OCI-LY3 (cell line): ENCODE data around the gene DCC.
"Not testable (repeated sequence)": the region's sequence is repeated elsewhere in the genome, so short reads cannot be mapped to it uniquely, and the experiment has no call there.

Experiments
- H2AFZ ChIP-seq: fragments of 200-600, 300-600 bp; shearing (Covaris generic); 2 replicates; pipeline ENCODE4 v1.6.0; 2014; ENCODE audit warnings: antibody characterized with exemption, low read depth, low read length
- H3K27ac ChIP-seq: fragments of 200-600, 300-600 bp; sonication (generic); 2 replicates; pipeline ENCODE4 v1.5.1; 2014; ENCODE audit warnings: mild to moderate bottlenecking, low read length, moderate library complexity, mixed read lengths
- H3K27me3 ChIP-seq: fragments of 200-600, 300-600 bp; sonication (generic); 2 replicates; pipeline ENCODE4 v1.6.1; 2014; ENCODE audit warnings: low read depth, low read length, mixed read lengths
- H3K36me3 ChIP-seq: fragments of 200-600, 300-600 bp; sonication (generic); replicated peaks from 2 replicates; pipeline ENCODE3; 2014; ENCODE audit warnings: low read depth, low read length, mixed read lengths
- H3K4me1 ChIP-seq: fragments of 300-600, 200-600 bp; sonication (generic); 2 replicates; pipeline ENCODE4 v1.6.1; 2014; ENCODE audit warnings: low read length, mixed read lengths
- H3K4me2 ChIP-seq: fragments of 200-600, 300-600 bp; sonication (generic); 2 replicates; pipeline ENCODE4 v1.6.1; 2014; ENCODE audit warnings: low read length, mixed read lengths
- H3K4me3 ChIP-seq: fragments of 300-600, 200-600 bp; sonication (generic); 2 replicates; pipeline ENCODE4 v1.5.1; 2014; ENCODE audit warnings: antibody characterized with exemption, mild to moderate bottlenecking, low read length, moderate library complexity
- H3K79me2 ChIP-seq: fragments of 300-600, 200-600 bp; shearing (Covaris generic); 2 replicates; pipeline ENCODE4 v1.6.1; 2014; ENCODE audit warnings: mild to moderate bottlenecking, low read length, mixed read lengths
- H3K9ac ChIP-seq: fragments of 300-600, 200-600 bp; shearing (Covaris generic); 2 replicates; pipeline ENCODE4 v1.6.0; 2014; ENCODE audit warnings: mild to moderate bottlenecking, low read length, moderate library complexity
- H3K9me3 ChIP-seq: fragments of 200-600, 300-600 bp; shearing (Covaris generic); 2 replicates; pipeline ENCODE4 v1.6.1; 2014; ENCODE audit warnings: low read length, mixed read lengths; ENCODE audit not compliant: insufficient read depth
- H4K20me1 ChIP-seq: fragments of 200-600, 300-600 bp; sonication (generic); 2 replicates; pipeline ENCODE4 v1.6.1; 2016; ENCODE audit warnings: low read length, mixed read lengths; ENCODE audit not compliant: insufficient read depth
- CTCF ChIP-seq: fragments of 200-600, 300-600 bp; sonication (generic); IDR thresholded peaks from 2 replicates; pipeline ENCODE4 v1.5.1; 2014; ENCODE audit warnings: antibody characterized with exemption, low read length, low read depth
- EZH2phosphoT487 ChIP-seq: fragments of 200-600 bp; shearing (Covaris generic); IDR thresholded peaks from 2 replicates; pipeline ENCODE4 v1.6.1; 2018; ENCODE audit warnings: antibody characterized with exemption, mixed run types, low read depth

Gene DCC

GRCh38 chr18:53467756-53468155, 1127.8 kb downstream of the DCC start:
- Histone ChIP-seq H3K9ac (no peak overlapping the region), H3K9me3 (peaks cover 8% of the 10 kb centered on the region; the same call in 1 of the 2 replicates), H3K36me3 (no peaks in the 10 kb centered on the region), H3K79me2 (no peaks in the 10 kb centered on the region), H4K20me1 (no peaks in the 10 kb centered on the region), H3K27me3 (no peaks in the 10 kb centered on the region), H3K4me3 (no peak overlapping the region), H3K27ac (no peak overlapping the region), H3K4me1 (no peaks in the 10 kb centered on the region), H2AFZ (no peak overlapping the region), H3K4me2 (no peak overlapping the region)
- no peak for TF ChIP-seq EZH2phosphoT487
- no peak for TF ChIP-seq CTCF

GRCh38 chr18:53468173-53468572, 1128.2 kb downstream of the DCC start:
- H3K4me3 ChIP-seq, H3K9me3 ChIP-seq, H3K27me3 ChIP-seq, H3K4me2 ChIP-seq, H3K27ac ChIP-seq, H4K20me1 ChIP-seq, H3K79me2 ChIP-seq, H3K36me3 ChIP-seq, H3K4me1 ChIP-seq, H3K9ac ChIP-seq, H2AFZ ChIP-seq: not testable (repeated sequence)

- no peak overlapping the region for H3K4me2 ChIP-seq
- TF ChIP-seq CTCF (no peak), EZH2phosphoT487 (no peak)
- no peak overlapping the region for H3K9ac ChIP-seq
- H3K9me3 ChIP-seq, result peaks cover 8% of the 10 kb centered on the region; the same call in 1 of the 2 replicates
- H3K27me3 ChIP-seq, result no peaks in the 10 kb centered on the region
- H3K27ac ChIP-seq, result no peak overlapping the region
- no peaks in the 10 kb centered on the region for H4K20me1 ChIP-seq
- H2AFZ ChIP-seq, result no peak overlapping the region
- no peak overlapping the region for H3K4me3 ChIP-seq
- H3K4me1 ChIP-seq, result no peaks in the 10 kb centered on the region
- H3K79me2 ChIP-seq, result no peaks in the 10 kb centered on the region
- H3K36me3 ChIP-seq, result no peaks in the 10 kb centered on the region
Measured at GRCh38 chr18:53472546-53472945, 1132.5 kb downstream of the DCC start.

- Histone ChIP-seq H3K9ac (no peak overlapping the region), H3K4me3 (no peak overlapping the region), H2AFZ (no peak overlapping the region), H3K4me2 (no peak overlapping the region), H3K36me3 (no peaks in the 10 kb centered on the region), H3K27ac (no peak overlapping the region), H3K9me3 (no peaks in the 10 kb centered on the region), H3K27me3 (no peaks in the 10 kb centered on the region), H3K4me1 (no peaks in the 10 kb centered on the region), H4K20me1 (no peaks in the 10 kb centered on the region), H3K79me2 (no peaks in the 10 kb centered on the region)
- TF ChIP-seq EZH2phosphoT487 (no peak), CTCF (no peak)
Measured at GRCh38 chr18:53478155-53478554, 1138.2 kb downstream of the DCC start.

GRCh38 chr18:53486296-53486695, 1146.3 kb downstream of the DCC start:
- H3K27ac ChIP-seq, result no peak overlapping the region
- H3K9ac ChIP-seq, result no peak overlapping the region
- TF ChIP-seq CTCF (no peak), EZH2phosphoT487 (no peak)
- H3K4me1 ChIP-seq, result no peaks in the 10 kb centered on the region
- H3K4me3 ChIP-seq, result no peak overlapping the region
- H3K4me2 ChIP-seq, result no peak overlapping the region
- H3K9me3 ChIP-seq, result no peaks in the 10 kb centered on the region
- no peaks in the 10 kb centered on the region for H3K36me3 ChIP-seq
- H4K20me1 ChIP-seq, result no peaks in the 10 kb centered on the region
- H2AFZ ChIP-seq, result 0 out of 2 replicates have a peak overlapping the region, but pooled peaks have one; percentile 19
- H3K27me3 ChIP-seq, result no peaks in the 10 kb centered on the region
- no peaks in the 10 kb centered on the region for H3K79me2 ChIP-seq
